Astrocyte (in vitro differentiated cells and primary cell): ENCODE measurements around the gene ARHGAP4. TPM values are rescaled to one million over a fixed set of nuclear protein-coding genes. Genes with fewer than 3 reads are reported as not detected.

Source experiments
- DNase-seq: peaks from one replicate; pipeline ENCODE4 v3.0.0-alpha.2; 2010; ENCODE audit warnings: low read depth
- FAIRE-seq: peaks from 2 replicates; lab custom pipeline; 2011; peaks lifted over from hg19 to GRCh38; lab: Jason Lieb, UNC
- H2AFZ ChIP-seq: 2 replicates; pipeline ENCODE4 v1.6.0; 2012; ENCODE audit warnings: low read depth, low read length, inconsistent platforms
- H3K27ac ChIP-seq: 2 replicates; pipeline ENCODE4 v1.5.1; 2011; ENCODE audit warnings: low read depth, low read length, inconsistent platforms
- H3K27me3 ChIP-seq: 2 replicates; pipeline ENCODE4 v1.6.0; 2011; ENCODE audit warnings: low read length, inconsistent platforms; ENCODE audit not compliant: insufficient read depth
- H3K36me3 ChIP-seq: 2 replicates; pipeline ENCODE4 v1.5.1; 2011; ENCODE audit warnings: low read length, inconsistent platforms; ENCODE audit not compliant: insufficient read depth
- H3K4me1 ChIP-seq: 2 replicates; pipeline ENCODE4 v1.5.1; 2011; ENCODE audit warnings: low read length, inconsistent platforms; ENCODE audit not compliant: insufficient read depth
- H3K4me2 ChIP-seq: 2 replicates; pipeline ENCODE4 v1.6.0; 2012; ENCODE audit warnings: low read length, inconsistent platforms
- H3K4me3 ChIP-seq: 2 replicates; pipeline ENCODE4 v1.5.1; 2011; ENCODE audit warnings: low read depth, mild to moderate bottlenecking, low read length, inconsistent platforms; ENCODE audit not compliant: insufficient read depth
- H3K79me2 ChIP-seq: 2 replicates; pipeline ENCODE4 v1.6.0; 2012; ENCODE audit warnings: mild to moderate bottlenecking, low read length, inconsistent platforms; ENCODE audit not compliant: insufficient read depth
- H3K9ac ChIP-seq: 2 replicates; pipeline ENCODE4 v1.6.0; 2012; ENCODE audit warnings: mild to moderate bottlenecking, low read length, inconsistent platforms
- H3K9me3 ChIP-seq: 2 replicates; pipeline ENCODE4 v1.5.1; 2012; ENCODE audit warnings: low read depth, mild to moderate bottlenecking, low read length, inconsistent platforms; ENCODE audit not compliant: insufficient read depth
- H4K20me1 ChIP-seq: 2 replicates; pipeline ENCODE4 v1.6.0; 2012; ENCODE audit warnings: low read length, inconsistent platforms; ENCODE audit not compliant: insufficient read depth
- H3K27ac Mint-ChIP-seq: one replicate; pipeline ENCODE4 v1.8.0; 2021; ENCODE audit warnings: mild to moderate bottlenecking, mixed read lengths; ENCODE audit not compliant: unreplicated experiment
- H3K27me3 Mint-ChIP-seq: one replicate; pipeline ENCODE4 v1.8.0; 2021; ENCODE audit warnings: low read depth, mixed read lengths; ENCODE audit not compliant: unreplicated experiment
- H3K36me3 Mint-ChIP-seq: one replicate; pipeline ENCODE4 v1.8.0; 2021; ENCODE audit warnings: low read depth, mixed read lengths; ENCODE audit not compliant: unreplicated experiment
- H3K4me1 Mint-ChIP-seq: one replicate; pipeline ENCODE4 v1.8.0; 2021; ENCODE audit warnings: low read depth, mixed read lengths; ENCODE audit not compliant: unreplicated experiment
- H3K4me3 Mint-ChIP-seq: one replicate; pipeline ENCODE4 v1.8.0; 2021; ENCODE audit warnings: mild to moderate bottlenecking, moderate library complexity, mixed read lengths; ENCODE audit not compliant: unreplicated experiment
- H3K9me3 Mint-ChIP-seq: one replicate; pipeline ENCODE4 v1.8.0; 2021; ENCODE audit warnings: mild to moderate bottlenecking, mixed read lengths; ENCODE audit not compliant: unreplicated experiment
- EZH2 ChIP-seq: IDR thresholded peaks from 2 replicates; pipeline ENCODE4 v1.6.1; 2012; ENCODE audit warnings: mild to moderate bottlenecking, low read length, inconsistent platforms; ENCODE audit not compliant: insufficient read depth
- total RNA-seq: library from RNA; stranded (reverse); gene quantifications from 2 replicates; pipeline ENCODE4 v1.2.1, GENCODE V29; 2021
- TF ChIP-seq, protein P1 (sequence below): IDR thresholded peaks from 2 replicates; pipeline ENCODE4 v1.5.1; 2011; ENCODE audit warnings: low read depth, mild to moderate bottlenecking, inconsistent platforms, low read length, moderate library complexity; ENCODE audit not compliant: insufficient read depth

ARHGAP4 gene
- total RNA-seq, 1 donor from 2014 or later = 3.9 TPM

GRCh38 chrX:153907456-153907855, 18.6 kb downstream of the ARHGAP4 start:
- Histone ChIP-seq H3K27ac (no peak overlapping the region), H4K20me1 (no peaks in the 10 kb centered on the region), H3K79me2 (no peaks in the 10 kb centered on the region), H3K27me3 (no peaks in the 10 kb centered on the region), H3K9me3 (no peaks in the 10 kb centered on the region), H2AFZ (no peak overlapping the region), H3K4me2 (no peak overlapping the region), H3K9ac (no peak overlapping the region), H3K4me1 (no peaks in the 10 kb centered on the region), H3K36me3 (no peaks in the 10 kb centered on the region), H3K4me3 (no peak overlapping the region)
- no peaks in the 10 kb centered on the region for H3K9me3 Mint-ChIP-seq
- no peak overlapping the region for H3K4me3 Mint-ChIP-seq
- H3K4me1 Mint-ChIP-seq = peaks cover 2% of the 10 kb centered on the region
- FAIRE-seq = no peak
- no peak overlapping the region for H3K27ac Mint-ChIP-seq
- H3K36me3 Mint-ChIP-seq = no peaks in the 10 kb centered on the region
- DNase-seq = no peak
- no peak for TF ChIP-seq EZH2
- TF ChIP-seq, protein P1, sequence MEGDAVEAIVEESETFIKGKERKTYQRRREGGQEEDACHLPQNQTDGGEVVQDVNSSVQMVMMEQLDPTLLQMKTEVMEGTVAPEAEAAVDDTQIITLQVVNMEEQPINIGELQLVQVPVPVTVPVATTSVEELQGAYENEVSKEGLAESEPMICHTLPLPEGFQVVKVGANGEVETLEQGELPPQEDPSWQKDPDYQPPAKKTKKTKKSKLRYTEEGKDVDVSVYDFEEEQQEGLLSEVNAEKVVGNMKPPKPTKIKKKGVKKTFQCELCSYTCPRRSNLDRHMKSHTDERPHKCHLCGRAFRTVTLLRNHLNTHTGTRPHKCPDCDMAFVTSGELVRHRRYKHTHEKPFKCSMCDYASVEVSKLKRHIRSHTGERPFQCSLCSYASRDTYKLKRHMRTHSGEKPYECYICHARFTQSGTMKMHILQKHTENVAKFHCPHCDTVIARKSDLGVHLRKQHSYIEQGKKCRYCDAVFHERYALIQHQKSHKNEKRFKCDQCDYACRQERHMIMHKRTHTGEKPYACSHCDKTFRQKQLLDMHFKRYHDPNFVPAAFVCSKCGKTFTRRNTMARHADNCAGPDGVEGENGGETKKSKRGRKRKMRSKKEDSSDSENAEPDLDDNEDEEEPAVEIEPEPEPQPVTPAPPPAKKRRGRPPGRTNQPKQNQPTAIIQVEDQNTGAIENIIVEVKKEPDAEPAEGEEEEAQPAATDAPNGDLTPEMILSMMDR = no peak
- H3K27me3 Mint-ChIP-seq = no peaks in the 10 kb centered on the region

- Mint-ChIP-seq H3K36me3 (no peaks in the 10 kb centered on the region), H3K9me3 (no peaks in the 10 kb centered on the region), H3K27ac (no peak overlapping the region), H3K4me3 (no peak overlapping the region), H3K27me3 (no peaks in the 10 kb centered on the region), H3K4me1 (peaks cover 9% of the 10 kb centered on the region)
- no peak overlapping the region for H3K27ac ChIP-seq
- FAIRE-seq (no peak), DNase-seq (no peak)
- no peaks in the 10 kb centered on the region for H3K27me3 ChIP-seq
- H3K9me3 ChIP-seq = no peaks in the 10 kb centered on the region
- H4K20me1 ChIP-seq = no peaks in the 10 kb centered on the region
- no peaks in the 10 kb centered on the region for H3K79me2 ChIP-seq
- H3K4me3 ChIP-seq = no peak overlapping the region
- H3K9ac ChIP-seq = no peak overlapping the region
- no peak overlapping the region for H3K4me2 ChIP-seq
- TF ChIP-seq, protein P1 = no peak
- TF ChIP-seq EZH2 = no peak
- H3K36me3 ChIP-seq = no peaks in the 10 kb centered on the region
- H3K4me1 ChIP-seq = peaks cover 2% of the 10 kb centered on the region
- no peak overlapping the region for H2AFZ ChIP-seq
Measured at GRCh38 chrX:153906126-153906917, 19.7 kb downstream of the ARHGAP4 start.

- no peak for TF ChIP-seq EZH2
- TF ChIP-seq, protein P1 = no peak
- Mint-ChIP-seq H3K27ac (no peak overlapping the region), H3K36me3 (no peaks in the 10 kb centered on the region), H3K4me1 (peaks cover 11% of the 10 kb centered on the region), H3K27me3 (no peaks in the 10 kb centered on the region), H3K9me3 (no peaks in the 10 kb centered on the region), H3K4me3 (no peak overlapping the region)
- Histone ChIP-seq H2AFZ (no peak overlapping the region), H3K9ac (no peak overlapping the region), H3K79me2 (no peaks in the 10 kb centered on the region), H3K27ac (no peak overlapping the region), H3K9me3 (no peaks in the 10 kb centered on the region), H3K36me3 (no peaks in the 10 kb centered on the region), H3K4me2 (no peak overlapping the region), H3K4me1 (peaks cover 6% of the 10 kb centered on the region), H3K4me3 (no peak overlapping the region), H4K20me1 (no peaks in the 10 kb centered on the region), H3K27me3 (no peaks in the 10 kb centered on the region)
- FAIRE-seq (no peak), DNase-seq (no peak)
Measured at GRCh38 chrX:153905481-153906095, 20.5 kb downstream of the ARHGAP4 start.
